HepG2 (cell line): ENCODE measurements around the gene CD58. TPM values are rescaled to one million over a fixed set of nuclear protein-coding genes. Genes with fewer than 3 reads are reported as not detected.

Experiments
- ATAC-seq: fragments of 200-7000 bp; cut with Tn5 transposase; 3 replicates; pipeline ENCODE4 v1.9.1; 2020; ENCODE audit warnings: mild to moderate bottlenecking, moderate library complexity
- BruUV-seq: library from RNA; stranded (reverse); fragments of 400-500 nt; replicated peaks from 2 replicates; lab custom pipeline; 2021; lab: Mats Ljungman, UMichigan
- CTCF ChIA-PET: fragments of 300-600 bp; formaldehyde crosslinking; extraction: SDS; loops from one replicate; lab custom pipeline; 2021; ENCODE audit warnings: low total read pairs, inconsistent platforms, low intra/inter-chr PET ratio; lab: Yijun Ruan, JAX
- POLR2A ChIA-PET: fragments of 350-600 bp; sonication (Branson Sonifier 250); formaldehyde crosslinking; loops from one replicate; lab custom pipeline; 2020; ENCODE audit warnings: antibody characterized with exemption, inconsistent platforms; lab: Yijun Ruan, JAX
- DNase-seq: peaks from one replicate; pipeline ENCODE4 v3.0.0-alpha.2; 2015; ENCODE audit warnings: low spot score
- FAIRE-seq: peaks from 3 replicates; lab custom pipeline; 2011; peaks lifted over from hg19 to GRCh38; lab: Jason Lieb, UNC
- H2AFZ ChIP-seq: one replicate; pipeline ENCODE4 v1.6.1; 2011; ENCODE audit warnings: low read length, inconsistent platforms
- H3K27ac ChIP-seq: fragments of 300-600 bp; 3 replicates; pipeline ENCODE4 v1.8.0; 2011; ENCODE audit warnings: mixed run types, mild to moderate bottlenecking, mixed read lengths, low read length, inconsistent platforms; ENCODE audit not compliant: insufficient read depth; ENCODE audit errors: extremely low read length
- H3K27me3 ChIP-seq, 2 experiments: fragments of 200-600 bp in 1 of 2; 2 replicates in 1 of 2; 3 replicates in 1 of 2; pipeline versions ENCODE4 v1.6.0 to v1.8.0; 2011; ENCODE audit warnings: low read length in 2 of 2, mild to moderate bottlenecking in 2 of 2, moderate library complexity in 2 of 2, inconsistent platforms in 1 of 2; ENCODE audit not compliant: insufficient read depth in 2 of 2, control insufficient read depth in 1 of 2
- H3K36me3 ChIP-seq, 2 experiments: fragments of 200-600 bp in 1 of 2; replicated peaks in 1 of 2; 2 replicates in 1 of 2; 3 replicates in 1 of 2; pipeline versions ENCODE4 v1.5.1 to v1.8.0; 2011; ENCODE audit warnings: low read length in 2 of 2, inconsistent platforms in 1 of 2; ENCODE audit not compliant: insufficient read depth in 2 of 2, control insufficient read depth in 1 of 2
- H3K4me1 ChIP-seq: 2 replicates; pipeline ENCODE4 v1.5.1; 2012; ENCODE audit warnings: low read length, inconsistent platforms; ENCODE audit not compliant: insufficient read depth
- H3K4me2 ChIP-seq: 2 replicates; pipeline ENCODE4 v1.6.0; 2011; ENCODE audit warnings: low read depth, low read length, inconsistent platforms
- H3K4me3 ChIP-seq, 3 experiments: fragments of 200-600 bp in 1 of 3; sonication (generic), shearing (Covaris generic) in 1 of 3; replicated peaks in 1 of 3; 2 replicates each; pipeline ENCODE4 v1.5.1; 2011 to 2016; ENCODE audit warnings: low read length in 3 of 3, inconsistent platforms in 2 of 3, low read depth in 2 of 3, mild to moderate bottlenecking in 2 of 3, control low read depth in 1 of 3, mixed read lengths in 1 of 3; ENCODE audit not compliant: insufficient read depth in 1 of 3
- H3K79me2 ChIP-seq: one replicate; pipeline ENCODE4 v1.6.1; 2011; ENCODE audit warnings: low read length, inconsistent platforms; ENCODE audit not compliant: insufficient read depth
- H3K9ac ChIP-seq: 2 replicates; pipeline ENCODE4 v1.6.0; 2011; ENCODE audit warnings: mild to moderate bottlenecking, low read depth, low read length, inconsistent platforms; ENCODE audit not compliant: insufficient read depth
- H3K9me3 ChIP-seq: 2 replicates; pipeline ENCODE4 v1.5.1; 2012; ENCODE audit warnings: mild to moderate bottlenecking, low read length
- H4K20me1 ChIP-seq: 2 replicates; pipeline ENCODE4 v1.6.0; 2011; ENCODE audit warnings: inconsistent platforms, mild to moderate bottlenecking, low read length, moderate library complexity; ENCODE audit not compliant: insufficient read depth
- DMTF1 ChIP-seq: sonication (generic); formaldehyde crosslinking; IDR thresholded peaks from 2 replicates; pipeline ENCODE4 v1.4.0; 2020; ENCODE audit warnings: mild to moderate bottlenecking, missing genetic modification reagents
- ETV5 ChIP-seq: IDR thresholded peaks from 2 replicates; pipeline ENCODE4 v1.6.1; 2018; ENCODE audit warnings: missing biosample characterization, missing genetic modification reagents, inconsistent platforms, borderline replicate concordance
- RARA ChIP-seq: IDR thresholded peaks from 2 replicates; pipeline ENCODE4 v1.6.1; 2016; ENCODE audit warnings: missing genetic modification reagents, missing compliant biosample characterization
- SP4 ChIP-seq: sonication (generic); formaldehyde crosslinking; IDR thresholded peaks from 2 replicates; pipeline ENCODE4 v1.8.1; 2023; ENCODE audit warnings: mild to moderate bottlenecking, missing genetic modification reagents
- SRF ChIP-seq: IDR thresholded peaks from 2 replicates; pipeline ENCODE4 v1.6.1; 2011; ENCODE audit warnings: mild to moderate bottlenecking, low read depth, low read length, moderate library complexity
- ZGPAT ChIP-seq: IDR thresholded peaks from 2 replicates; pipeline ENCODE4 v1.6.1; 2016; ENCODE audit warnings: mild to moderate bottlenecking
- ZMAT3 ChIP-seq: sonication (generic); formaldehyde crosslinking; conservative IDR thresholded peaks from 2 replicates; pipeline ENCODE4 v1.7.0; 2021; ENCODE audit warnings: missing genetic modification reagents
- ZNF142 ChIP-seq: sonication (generic); formaldehyde crosslinking; IDR thresholded peaks from 2 replicates; pipeline ENCODE4 v1.4.0; 2020; ENCODE audit warnings: missing genetic modification reagents
- ZNF280B ChIP-seq: sonication (generic); formaldehyde crosslinking; IDR thresholded peaks from 2 replicates; pipeline ENCODE4 v1.5.0; 2020; ENCODE audit warnings: missing genetic modification reagents, mild to moderate bottlenecking, borderline replicate concordance
- ZNF337 ChIP-seq: sonication (generic); formaldehyde crosslinking; IDR thresholded peaks from 2 replicates; pipeline ENCODE4 v1.5.1; 2020; ENCODE audit warnings: missing genetic modification reagents, low read depth, mild to moderate bottlenecking, borderline replicate concordance
- ZNF788 ChIP-seq: sonication (generic); formaldehyde crosslinking; IDR thresholded peaks from 2 replicates; pipeline ENCODE4 v1.5.0; 2020; ENCODE audit warnings: mild to moderate bottlenecking, missing genetic modification reagents, borderline replicate concordance
- WGBS: methylation state at CpG from one replicate; pipeline ENCODE4 v1.1.6; 2017; ENCODE audit warnings: low lambda C conversion rate; 5-methylcytosine and 5-hydroxymethylcytosine counted together
- in situ Hi-C: cut with HindIII; loops from 2 replicates; pipeline ENCODE4 v1.10.0; 2017; ENCODE audit warnings: low pct_unique_long_range_greater_than_20kb; ENCODE audit not compliant: extremely low pct_ligation_motif_present
- intact Hi-C: fragments of 100-400 bp; cut with micrococcal nuclease; formaldehyde crosslinking; loops from one replicate; pipeline ENCODE4 v1.10.0; 2022; ENCODE audit not compliant: unreplicated experiment
- polyA plus RNA-seq, 8 experiments: library from polyadenylated mRNA; depleted of rRNA in 3 of 8; stranded (reverse) in 7 of 8; unstranded in 1 of 8; fragments of >200 nt; fragmentation: Illumina TruSeq in 4 of 8; extraction: Trizol in 4 of 8; gene quantifications; 2 replicates each; pipeline versions ENCODE4 v1.2.1 to v1.2.3, GENCODE V29; 2011 to 2016; ENCODE audit warnings: low read depth in 4 of 8, missing spikeins in 1 of 8, mixed read lengths in 1 of 8; ENCODE audit not compliant: insufficient read depth in 1 of 8
- total RNA-seq, 5 experiments: library from RNA; depleted of rRNA; stranded (reverse); fragments of >200 nt; fragmentation: Illumina TruSeq; extraction: Trizol; gene quantifications; 2 replicates each; pipeline ENCODE4 v1.2.3, GENCODE V29; 2016; ENCODE audit warnings: low read depth in 1 of 5

The CD58 gene
- total and polyA plus RNA-seq, 2 of the 13 experiments (the other 11 are each of a cell fraction or from before 2014, with no cell fraction given) = 9.4 to 13.5 TPM

GRCh38 chr1:116492358-116492811, 78.4 kb downstream of the CD58 start (continued):
- no peak for TF ChIP-seq ZNF280B (CRISPR knock-in tag)
- TF ChIP-seq SRF = no peak
- no peak for TF ChIP-seq ZNF788
- no peak for TF ChIP-seq SP4
- no peak for TF ChIP-seq ETV5 (CRISPR knock-in tag)
- no peak for TF ChIP-seq RARA (CRISPR knock-in tag)
- no peak for TF ChIP-seq ZGPAT (CRISPR knock-in tag)
- no peak for TF ChIP-seq ZMAT3
- TF ChIP-seq, all 625 proteins: peak for 0

GRCh38 chr1:116491700-116492357, 79.0 kb downstream of the CD58 start:
- no peak overlapping the region for H3K4me3 ChIP-seq
- peaks cover 52% of the 10 kb centered on the region for H3K79me2 ChIP-seq
- no peak for ATAC-seq
- BruUV-seq = no TSS peak
- H4K20me1 ChIP-seq = no peaks in the 10 kb centered on the region
- DNase-seq = no peak
- no peaks in the 10 kb centered on the region for H3K27me3 ChIP-seq
- POLR2A ChIA-PET = interaction anchor here (1.2 to 6.5 kb wide), 3 partner anchors 15 to 353 kb away, joined by 3 to 65 read pairs (median 9); no protein-coding TSS in a partner anchor
- CTCF ChIA-PET = no interaction called here
- in situ Hi-C loops (no loop called here), intact Hi-C loops (no loop called here)
- peaks cover 0 to 6% of the 10 kb centered on the region in 2 experiments; a peak in 3 of 5 replicates for H3K36me3 ChIP-seq
- no peak overlapping the region for H3K4me2 ChIP-seq
- H3K27ac ChIP-seq = peak overlapping the region; percentile 84
- no peak overlapping the region for H3K9ac ChIP-seq
- FAIRE-seq = no peak
- no peaks in the 10 kb centered on the region for H3K9me3 ChIP-seq
- peaks cover 100% of the 10 kb centered on the region for H3K4me1 ChIP-seq
- whole genome bisulfite sequencing = 94% methylated on average over 5 of the region's 5 CpGs
- no peak overlapping the region for H2AFZ ChIP-seq
- no peak for TF ChIP-seq ZNF337 (CRISPR knock-in tag)
- no peak for TF ChIP-seq DMTF1 (CRISPR knock-in tag)
- no peak for TF ChIP-seq SP4
- no peak for TF ChIP-seq ZNF142 (CRISPR knock-in tag)
